Breast epithelium (tissue), 4 donors: ENCODE results near the gene ZNF343. TPM values are rescaled to one million over a fixed set of nuclear protein-coding genes. Genes with fewer than 3 reads are reported as not detected.

Experiments
- DNase-seq, 2 donors: peaks; one replicate each; pipeline ENCODE4 v3.0.0-alpha.2; 2019; ENCODE audit warnings: low spot score in 2 of 2
- H3K27ac ChIP-seq, 2 donors: fragments of 200-600 bp; sonication (generic) in 1 of 2; one replicate each; pipeline ENCODE4 v1.5.1; 2016 to 2019; ENCODE audit warnings: mild to moderate bottlenecking in 1 of 2
- H3K27me3 ChIP-seq, 2 donors: fragments of 200-600 bp; sonication (generic) in 1 of 2; one replicate each; pipeline versions ENCODE4 v1.5.1 to v1.6.0; 2017 to 2019; ENCODE audit warnings: control low read depth in 1 of 2, mild to moderate bottlenecking in 1 of 2
- H3K36me3 ChIP-seq: fragments of 200-600 bp; one replicate; pipeline ENCODE4 v1.5.1; 2019
- H3K4me1 ChIP-seq, 2 donors: fragments of 200-600 bp; sonication (generic); one replicate each; pipeline ENCODE4 v1.5.1; 2016 to 2019; ENCODE audit warnings: control low read depth in 1 of 2
- H3K4me3 ChIP-seq, 3 donors: fragments of 200-600 bp; sonication (generic); 1 replicate in 2 of 3; 2 replicates in 1 of 3; pipeline ENCODE4 v1.5.1; 2016 to 2019; ENCODE audit warnings: mild to moderate bottlenecking in 3 of 3, moderate library complexity in 2 of 3
- H3K9me3 ChIP-seq, 2 donors: fragments of 200-600 bp; sonication (generic) in 1 of 2; one replicate each; pipeline ENCODE4 v1.5.1; 2016 to 2019; ENCODE audit warnings: control low read depth in 1 of 2
- CTCF ChIP-seq, 3 donors: fragments of 450-650 bp; IDR thresholded peaks; one replicate each; pipeline ENCODE4 v1.5.1; 2016 to 2017; ENCODE audit warnings: antibody characterized with exemption in 3 of 3, mild to moderate bottlenecking in 3 of 3, moderate library complexity in 3 of 3
- POLR2A ChIP-seq: fragments of 450-650 bp; IDR thresholded peaks from one replicate; pipeline ENCODE4 v1.6.1; 2016; ENCODE audit warnings: antibody characterized with exemption, mild to moderate bottlenecking, moderate library complexity
- POLR2AphosphoS5 ChIP-seq, 3 donors: sonication (generic); formaldehyde crosslinking; IDR thresholded peaks; one replicate each; pipeline ENCODE4 v1.6.1; 2017; ENCODE audit warnings: antibody characterized with exemption in 3 of 3
- intact Hi-C: fragments of 100-400 bp; cut with DNase I; formaldehyde crosslinking; loops from one replicate; pipeline ENCODE4 v1.15.1; 2023; ENCODE audit warnings: low total_unique reads
- total RNA-seq, 3 donors: library from RNA; depleted of rRNA; stranded (reverse); fragments of >200 nt; gene quantifications; one replicate each; pipeline ENCODE4 v1.1.0, GENCODE V29; 2016

ZNF343 gene
- total RNA-seq, 3 donors from 2014 or later, result 8.8 to 18.4 (median 14.0) TPM

GRCh38 chr20:2475850-2476741 lies 32.6 kb downstream of the ZNF343 start:
- intact Hi-C loops, result no loop called here
- TF ChIP-seq CTCF (IDR thresholded peaks at IDR 0.05) (no peak), POLR2AphosphoS5 (IDR thresholded peaks at IDR 0.05) (no peak)

GRCh38 chr20:2473516-2473915 lies 35.2 kb downstream of the ZNF343 start:
- H3K4me1 ChIP-seq, result no peaks in the 10 kb centered on the region
- no peak for DNase-seq
- TF ChIP-seq POLR2A (no peak), CTCF (IDR thresholded peaks at IDR 0.05) (no peak), POLR2AphosphoS5 (IDR thresholded peaks at IDR 0.05) (no peak)
- H3K27me3 ChIP-seq, result no peaks in the 10 kb centered on the region
- H3K4me3 ChIP-seq, result no peak overlapping the region
- no peaks in the 10 kb centered on the region for H3K9me3 ChIP-seq
- no peak overlapping the region for H3K27ac ChIP-seq
- intact Hi-C loops, result no loop called here
- H3K36me3 ChIP-seq, result no peaks in the 10 kb centered on the region

More at GRCh38 chr20:2475850-2476741, 32.6 kb downstream of the ZNF343 start:
- H3K36me3 ChIP-seq, result no peaks in the 10 kb centered on the region
- H3K27me3 ChIP-seq, result no peaks in the 10 kb centered on the region
- peak overlapping the region in 1 of 2 donors; percentile 15 for H3K27ac ChIP-seq
- no peaks in the 10 kb centered on the region for H3K4me1 ChIP-seq
- H3K9me3 ChIP-seq, result no peaks in the 10 kb centered on the region
- peak in 1 of 2 donors; percentile 59 for DNase-seq
- H3K4me3 ChIP-seq, result no peak overlapping the region

GRCh38 chr20:2470423-2471193 lies 38.1 kb downstream of the ZNF343 start, which contains the start of gene SNRPB:
Gene SNRPB, minus strand, starts transcription at chr20:2470789. Its CDS starts 99 bp downstream, at chr20:2470690.
- H3K9me3 ChIP-seq, result no peaks in the 10 kb centered on the region
- H3K27me3 ChIP-seq, result no peaks in the 10 kb centered on the region
- H3K36me3 ChIP-seq, result no peaks in the 10 kb centered on the region
- DNase-seq, result peak; percentile 97
- H3K27ac ChIP-seq, result peak within 1 kb of the TSS; percentile 92 to 98
- H3K4me3 ChIP-seq, result peak within 1 kb of the TSS; percentile 73 to 94 (median 83)
- no peaks in the 10 kb centered on the region for H3K4me1 ChIP-seq
- intact Hi-C loops, result no loop called here
- TF ChIP-seq POLR2AphosphoS5 (IDR thresholded peaks at IDR 0.05), result peak; percentile 97 to 98 (median 98)
- TF ChIP-seq CTCF (IDR thresholded peaks at IDR 0.05), result peak in 1 of 3 donors; percentile 10
- TF ChIP-seq POLR2A, result peak; percentile 93

GRCh38 chr20:2469991-2470422 lies 38.7 kb downstream of the ZNF343 start:
- Histone ChIP-seq H3K27ac (peak overlapping the region; percentile 92 to 98), H3K9me3 (no peaks in the 10 kb centered on the region), H3K27me3 (no peaks in the 10 kb centered on the region), H3K4me3 (peak overlapping the region; percentile 73 to 94 (median 83)), H3K36me3 (peaks cover 1% of the 10 kb centered on the region), H3K4me1 (no peaks in the 10 kb centered on the region)
- peak in 1 of 2 donors; percentile 32 for DNase-seq
- TF ChIP-seq POLR2A (no peak), POLR2AphosphoS5 (IDR thresholded peaks at IDR 0.05) (no peak), CTCF (IDR thresholded peaks at IDR 0.05) (no peak)
- intact Hi-C loops, result no loop called here
